Large intestine (tissue), 12 donors: ENCODE data around the gene ZNF107. TPM values are rescaled to one million over a fixed set of nuclear protein-coding genes. Genes with fewer than 3 reads are reported as not detected.
A peak's percentile ranks its signal among the peaks of the same experiment; 100 is the strongest.

Experiments
- DNase-seq, 2 donors: peaks; one replicate each; pipeline versions ENCODE4 v3.0.0 to v3.0.0-alpha.2; 2013
- H3K27ac ChIP-seq: one replicate; pipeline ENCODE4 v1.5.1; 2013; ENCODE audit warnings: low read length
- H3K27me3 ChIP-seq: 2 replicates; pipeline ENCODE4 v1.6.1; 2013; ENCODE audit warnings: low read length; ENCODE audit not compliant: control insufficient read depth, insufficient read depth
- H3K36me3 ChIP-seq: 2 replicates; pipeline ENCODE4 v1.6.1; 2013; ENCODE audit warnings: low read length; ENCODE audit not compliant: control insufficient read depth, insufficient read depth
- H3K4me1 ChIP-seq: one replicate; pipeline ENCODE4 v1.6.1; 2013; ENCODE audit warnings: low read length; ENCODE audit not compliant: control insufficient read depth, insufficient read depth
- H3K4me3 ChIP-seq: one replicate; pipeline ENCODE4 v1.5.1; 2013; ENCODE audit warnings: low read length
- H3K9me3 ChIP-seq: one replicate; pipeline ENCODE4 v1.6.1; 2013; ENCODE audit warnings: mild to moderate bottlenecking, low read depth, low read length, moderate library complexity; ENCODE audit not compliant: control insufficient read depth
- WGBS: methylation state at CpG from one replicate; pipeline ENCODE4 v1.1.5; 2013; ENCODE audit warnings: low lambda C conversion rate; ENCODE audit not compliant: insufficient coverage; 5-methylcytosine and 5-hydroxymethylcytosine counted together
- long read RNA-seq, 11 donors: transcript quantifications; one replicate each; lab custom pipeline, GENCODE V29; 2026
- polyA plus RNA-seq: library from polyadenylated mRNA; unstranded; fragments of 120-200 nt; gene quantifications from one replicate; pipeline ENCODE4 v1.2.1, GENCODE V29; 2013

The ZNF107 gene
- 6.1 TPM for polyA plus RNA-seq
- long read RNA-seq, donor 1, full-length matches to known transcripts: 1 of 1 reads
- long read RNA-seq, donor 1, partial matches to known transcripts: 0 of 1 reads
- long read RNA-seq, donor 1, other reads (novel, unspliced or antisense): 0 of 1 reads
- long read RNA-seq, donor 2, full-length matches to known transcripts: 8 of 15 reads
- long read RNA-seq, donor 2, partial matches to known transcripts: 7 of 15 reads
- long read RNA-seq, donor 2, other reads (novel, unspliced or antisense): 0 of 15 reads
- long read RNA-seq, donor 3, full-length matches to known transcripts: 2 of 2 reads
- long read RNA-seq, donor 3, partial matches to known transcripts: 0 of 2 reads
- long read RNA-seq, donor 3, other reads (novel, unspliced or antisense): 0 of 2 reads
- long read RNA-seq, donor 4: 0 reads
- long read RNA-seq, donor 5: 0 reads
- long read RNA-seq, donor 6, full-length matches to known transcripts: 1 of 1 reads
- long read RNA-seq, donor 6, partial matches to known transcripts: 0 of 1 reads
- long read RNA-seq, donor 6, other reads (novel, unspliced or antisense): 0 of 1 reads
- long read RNA-seq, donor 7: 0 reads
- long read RNA-seq, donor 8, full-length matches to known transcripts: 3 of 3 reads
- long read RNA-seq, donor 8, partial matches to known transcripts: 0 of 3 reads
- long read RNA-seq, donor 8, other reads (novel, unspliced or antisense): 0 of 3 reads
- long read RNA-seq, donor 9, full-length matches to known transcripts: 1 of 1 reads
- long read RNA-seq, donor 9, partial matches to known transcripts: 0 of 1 reads
- long read RNA-seq, donor 9, other reads (novel, unspliced or antisense): 0 of 1 reads
- long read RNA-seq, donor 10, full-length matches to known transcripts: 1 of 1 reads
- long read RNA-seq, donor 10, partial matches to known transcripts: 0 of 1 reads
- long read RNA-seq, donor 10, other reads (novel, unspliced or antisense): 0 of 1 reads
- long read RNA-seq, donor 11, full-length matches to known transcripts: 1 of 1 reads
- long read RNA-seq, donor 11, partial matches to known transcripts: 0 of 1 reads
- long read RNA-seq, donor 11, other reads (novel, unspliced or antisense): 0 of 1 reads

DNA sequence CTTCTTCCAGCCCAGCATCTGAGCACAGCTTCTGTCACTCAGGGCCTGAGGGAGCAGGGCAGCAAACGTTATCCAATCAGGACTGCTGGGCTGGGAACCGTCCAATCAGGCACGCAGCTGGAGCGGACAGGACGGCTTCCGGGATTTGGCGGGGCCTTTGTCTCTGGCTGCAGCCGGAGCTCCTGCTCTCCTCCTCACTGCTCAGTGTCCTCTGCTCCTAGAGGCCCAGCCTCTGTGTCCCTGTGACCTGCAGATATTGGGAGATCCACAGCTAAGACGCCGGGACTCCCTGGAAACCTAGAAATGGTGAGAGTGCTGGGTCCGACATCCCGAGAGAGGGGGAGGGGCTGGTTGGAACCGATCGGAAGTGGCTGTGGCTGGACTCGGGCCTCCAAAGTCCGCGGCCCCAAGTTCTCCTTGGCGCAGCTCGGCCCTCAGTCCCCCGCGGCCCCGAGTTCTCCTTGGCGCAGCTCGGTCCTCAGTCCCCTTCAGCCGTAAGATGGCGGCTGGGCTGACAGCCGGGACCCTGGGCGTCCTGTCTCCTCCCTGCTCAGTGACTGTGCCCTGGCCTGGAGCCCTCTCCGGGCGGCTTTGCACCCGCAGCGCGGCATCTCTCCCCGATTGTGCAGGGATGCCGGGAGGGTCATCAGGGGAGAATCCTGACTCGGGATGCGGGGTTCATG, at the start of gene ZNF107:
TSS of gene ZNF107 (plus strand) at position 154 of the 683 bp plus-strand sequence. CDS start at position 304, 150 bp downstream.
- H3K4me3 ChIP-seq: peak within 1 kb of the TSS; percentile 86
- peaks cover 14% of the 10 kb centered on the region for H3K36me3 ChIP-seq
- H3K27ac ChIP-seq: peak within 1 kb of the TSS; percentile 78
- H3K4me1 ChIP-seq: peaks cover 4% of the 10 kb centered on the region
- DNase-seq: peak; percentile 76 to 86
- WGBS: 0% methylated on average over 5 of the region's 37 CpGs
- no peaks in the 10 kb centered on the region for H3K27me3 ChIP-seq
- no peaks in the 10 kb centered on the region for H3K9me3 ChIP-seq

DNA sequence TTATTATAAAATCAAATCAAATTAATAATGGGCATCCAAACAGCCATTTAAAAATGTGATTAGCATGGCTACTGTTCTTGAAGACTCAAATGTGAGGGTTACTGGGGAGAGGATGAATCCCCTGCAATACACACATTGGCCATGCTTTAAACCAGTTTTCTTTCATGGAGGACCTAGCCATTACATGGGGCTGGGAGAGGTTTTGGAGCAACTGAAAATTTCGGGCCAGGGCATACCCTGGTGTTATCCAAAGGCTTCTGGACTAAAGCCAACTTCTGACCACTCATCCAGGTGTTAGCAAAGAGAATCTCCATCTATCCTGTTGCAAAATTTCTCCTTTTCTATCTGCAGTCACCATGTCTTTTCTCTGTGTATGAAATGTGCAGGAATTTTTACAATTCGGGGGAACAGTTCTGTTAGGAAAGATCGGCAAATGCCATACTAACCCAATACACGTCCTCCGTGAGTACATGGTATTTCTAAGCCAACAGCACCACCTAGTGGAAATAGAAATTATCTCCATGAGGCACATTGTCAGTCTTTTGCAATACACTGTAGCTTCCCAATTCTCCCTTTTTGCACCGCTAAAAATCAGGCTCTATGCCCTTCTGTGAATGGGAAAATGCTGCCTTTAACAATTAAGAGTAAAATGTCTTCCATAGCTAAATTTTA, 47.0 kb upstream of the ZNF107 start:
- Histone ChIP-seq H3K4me1 (no peaks in the 10 kb centered on the region), H3K9me3 (peaks cover 9% of the 10 kb centered on the region), H3K27ac (no peak overlapping the region), H3K27me3 (no peaks in the 10 kb centered on the region), H3K36me3 (no peaks in the 10 kb centered on the region), H3K4me3 (no peak overlapping the region)
- no peak for DNase-seq
- 33% methylated on average over 1 of the region's 6 CpGs for WGBS

DNA sequence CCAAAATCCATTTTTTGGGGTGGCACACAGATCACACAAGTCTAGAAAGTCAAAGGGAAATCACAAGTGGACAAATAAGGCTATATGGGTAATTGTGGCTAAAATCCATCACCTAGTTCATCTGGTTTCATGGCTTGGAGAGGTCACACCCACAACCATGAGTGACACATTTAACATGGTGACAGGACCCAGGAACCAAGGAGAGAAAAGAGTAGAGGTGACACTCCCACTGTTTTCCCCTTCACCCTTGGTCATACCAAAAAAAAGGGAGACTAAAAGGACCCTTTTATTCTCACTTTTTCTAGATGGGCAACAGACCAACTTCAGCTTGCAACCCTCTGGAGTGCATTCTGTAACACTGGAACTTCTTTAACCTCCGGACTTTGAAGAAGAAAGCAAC, 46.2 kb upstream of the ZNF107 start:
- H3K36me3 ChIP-seq: no peaks in the 10 kb centered on the region
- no CpG with 5 or more reads among the region's 1 CpG for WGBS
- peaks cover 9% of the 10 kb centered on the region for H3K9me3 ChIP-seq
- no peak overlapping the region for H3K4me3 ChIP-seq
- no peaks in the 10 kb centered on the region for H3K4me1 ChIP-seq
- H3K27ac ChIP-seq: no peak overlapping the region
- H3K27me3 ChIP-seq: no peaks in the 10 kb centered on the region
- DNase-seq: peak in 1 of 2 donors; percentile 15

DNA sequence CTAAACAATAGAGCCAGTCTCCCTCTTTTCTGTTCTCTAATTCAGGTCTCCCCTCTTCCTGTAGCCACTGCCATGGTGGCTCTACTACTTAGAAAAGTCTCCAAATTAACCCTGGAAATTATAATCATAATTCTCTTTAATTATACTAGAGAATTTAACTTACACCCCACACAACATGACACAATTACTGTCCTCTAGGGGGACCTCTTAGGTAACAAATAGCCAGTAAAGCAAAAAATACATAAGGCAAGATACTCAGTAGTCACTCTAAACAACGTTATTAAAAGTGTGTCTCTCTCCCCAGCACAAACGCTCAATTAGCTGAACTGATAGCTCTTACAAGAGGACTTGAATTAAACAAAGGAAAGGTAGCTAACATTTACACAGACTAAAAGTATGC, 44.3 kb upstream of the ZNF107 start:
- Histone ChIP-seq H3K36me3 (no peaks in the 10 kb centered on the region), H3K27me3 (no peaks in the 10 kb centered on the region), H3K27ac (no peak overlapping the region), H3K4me3 (no peak overlapping the region), H3K9me3 (peaks cover 9% of the 10 kb centered on the region), H3K4me1 (no peaks in the 10 kb centered on the region)
- no CpG with 5 or more reads among the region's 2 CpGs for WGBS
- no peak for DNase-seq

DNA sequence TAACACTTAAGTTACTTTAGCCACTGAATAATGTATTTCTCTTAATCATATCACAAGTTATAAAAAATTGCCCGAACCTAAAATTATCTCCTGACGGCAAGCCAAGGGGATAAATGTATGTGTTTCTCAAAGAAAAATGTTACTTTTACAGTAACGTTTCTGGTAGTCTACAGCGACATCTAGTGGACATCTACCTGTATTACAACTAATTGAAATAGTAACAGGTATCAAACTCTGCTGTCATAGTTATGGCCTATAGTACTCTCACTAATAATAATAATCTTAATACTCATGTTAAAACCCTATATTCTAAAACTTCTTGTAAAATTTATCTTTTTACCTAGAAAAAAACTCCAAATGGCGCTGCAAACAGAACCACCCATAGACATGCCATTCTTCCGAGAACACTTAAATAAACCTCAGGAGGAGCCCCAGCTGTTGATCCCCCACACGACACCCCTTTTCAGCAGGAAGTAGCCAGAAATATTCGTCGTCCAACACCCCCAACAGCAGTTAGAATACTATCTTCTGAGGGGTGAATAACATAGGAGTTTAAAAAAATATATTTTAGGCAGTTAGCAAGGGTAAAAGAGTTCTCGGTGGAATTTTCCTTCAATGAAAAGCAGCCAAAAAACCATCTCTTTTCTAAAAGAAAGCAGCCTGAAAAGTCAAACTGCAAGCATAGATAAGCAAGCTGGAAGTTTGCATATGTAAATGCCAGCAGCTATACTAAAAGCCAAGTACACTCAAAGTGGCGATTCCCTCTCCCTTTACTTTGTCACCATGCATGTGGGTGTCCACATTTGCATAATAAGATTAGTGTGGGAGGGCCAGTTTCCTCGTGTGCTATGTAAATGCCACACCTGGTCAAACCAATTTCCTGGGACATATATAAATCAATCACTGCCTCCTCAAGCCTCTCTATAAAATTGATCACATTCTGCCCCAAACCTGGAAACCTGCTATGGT, 40.5 kb upstream of the ZNF107 start:
- H3K27ac ChIP-seq: no peak overlapping the region
- H3K36me3 ChIP-seq: no peaks in the 10 kb centered on the region
- 40% methylated on average over 5 of the region's 12 CpGs for WGBS
- H3K9me3 ChIP-seq: peaks cover 6% of the 10 kb centered on the region
- H3K4me1 ChIP-seq: no peaks in the 10 kb centered on the region
- no peaks in the 10 kb centered on the region for H3K27me3 ChIP-seq
- no peak for DNase-seq
- no peak overlapping the region for H3K4me3 ChIP-seq

DNA sequence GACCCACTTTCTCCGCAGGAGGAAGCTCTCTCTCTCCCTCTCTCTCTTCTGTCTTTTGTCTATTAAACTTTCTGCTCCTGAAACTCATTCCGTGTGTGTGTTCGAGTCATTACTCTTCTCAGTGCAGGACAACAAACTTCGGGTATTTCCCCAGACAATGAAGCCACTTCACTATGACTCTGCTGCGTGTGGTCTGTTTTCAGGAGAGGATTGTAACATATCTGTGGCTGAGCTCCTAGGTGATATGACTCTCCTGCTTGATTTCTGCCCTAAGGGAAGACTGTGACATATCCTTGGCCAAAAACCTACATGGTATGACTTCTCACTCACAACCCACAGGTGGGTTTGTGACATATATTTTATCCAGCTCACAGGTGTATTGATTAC, 39.9 kb upstream of the ZNF107 start:
- H3K4me3 ChIP-seq: no peak overlapping the region
- no peaks in the 10 kb centered on the region for H3K4me1 ChIP-seq
- WGBS: no CpG with 5 or more reads among the region's 5 CpGs
- DNase-seq: no peak
- H3K9me3 ChIP-seq: peaks cover 2% of the 10 kb centered on the region
- H3K27ac ChIP-seq: no peak overlapping the region
- no peaks in the 10 kb centered on the region for H3K36me3 ChIP-seq
- no peaks in the 10 kb centered on the region for H3K27me3 ChIP-seq

DNA sequence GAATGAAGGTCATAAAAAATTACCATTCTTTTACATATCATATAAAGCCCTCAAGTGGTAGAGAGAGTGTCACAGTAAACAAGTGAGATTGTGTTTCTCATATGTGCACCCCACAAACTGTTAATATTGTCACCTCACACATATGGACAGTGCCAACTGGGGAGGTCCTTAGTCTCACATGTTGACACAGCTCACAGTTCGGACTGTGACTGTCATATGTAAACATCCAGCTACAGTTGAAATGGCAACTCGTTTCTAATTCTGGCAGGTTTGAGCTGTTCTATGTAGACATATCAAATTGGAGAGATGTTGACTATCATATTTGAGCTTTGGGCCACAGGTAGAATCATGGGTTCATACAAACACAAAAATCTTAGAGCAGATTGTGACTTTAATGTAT, 39.4 kb upstream of the ZNF107 start:
- no CpG with 5 or more reads among the region's 2 CpGs for WGBS
- H3K4me3 ChIP-seq: no peak overlapping the region
- no peaks in the 10 kb centered on the region for H3K27me3 ChIP-seq
- no peak for DNase-seq
- H3K9me3 ChIP-seq: peaks cover 2% of the 10 kb centered on the region
- H3K4me1 ChIP-seq: no peaks in the 10 kb centered on the region
- no peak overlapping the region for H3K27ac ChIP-seq
- H3K36me3 ChIP-seq: no peaks in the 10 kb centered on the region

DNA sequence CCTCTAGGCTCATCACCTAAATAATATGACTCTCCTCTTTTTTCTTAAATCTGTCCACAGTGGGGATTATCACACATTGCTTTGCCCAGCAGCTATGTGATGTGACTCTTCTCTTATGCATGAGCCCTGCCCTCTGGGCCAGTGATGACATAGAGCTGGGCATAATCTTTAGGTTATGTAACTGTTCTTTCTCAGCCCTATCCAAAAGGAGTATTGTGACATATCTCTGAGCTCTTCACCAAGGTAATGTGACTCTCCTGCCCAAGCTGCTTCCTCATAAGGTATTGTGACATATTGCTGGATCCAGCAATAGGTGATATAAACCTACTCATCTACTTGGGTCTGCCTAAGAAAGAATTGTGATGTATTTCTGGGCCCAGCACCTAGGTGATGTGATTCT, 37.7 kb upstream of the ZNF107 start:
- Histone ChIP-seq H3K4me1 (no peaks in the 10 kb centered on the region), H3K36me3 (no peaks in the 10 kb centered on the region), H3K27ac (no peak overlapping the region), H3K27me3 (no peaks in the 10 kb centered on the region), H3K9me3 (no peaks in the 10 kb centered on the region), H3K4me3 (no peak overlapping the region)
- DNase-seq: no peak

DNA sequence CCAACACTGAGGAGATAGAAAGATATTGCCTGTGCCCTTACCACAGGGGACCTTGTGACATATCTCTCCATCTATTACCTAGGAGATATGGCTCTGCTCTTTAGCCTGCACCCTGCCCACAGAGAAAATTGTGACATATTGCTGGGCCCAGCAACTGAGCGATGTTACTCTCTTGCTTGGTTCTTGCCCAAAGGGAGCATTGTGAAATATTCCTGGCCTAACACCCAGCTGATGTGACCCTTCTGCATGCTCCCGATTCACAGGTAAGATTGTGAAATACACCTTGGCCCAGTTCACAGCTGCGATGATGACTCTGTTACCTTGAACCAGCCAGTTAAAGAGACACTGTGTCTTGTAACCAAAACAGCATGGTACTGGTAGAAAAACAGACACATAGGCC, 37.2 kb upstream of the ZNF107 start:
- Histone ChIP-seq H3K27me3 (no peaks in the 10 kb centered on the region), H3K36me3 (no peaks in the 10 kb centered on the region), H3K9me3 (no peaks in the 10 kb centered on the region), H3K4me3 (no peak overlapping the region), H3K27ac (no peak overlapping the region), H3K4me1 (no peaks in the 10 kb centered on the region)
- no CpG with 5 or more reads among the region's 3 CpGs for WGBS
- no peak for DNase-seq
